HG03025 (cell line): Measurements from ENCODE around the gene CROCC2.

Experiments
- ATAC-seq: cut with Tn5 transposase; IDR thresholded peaks from one replicate; pipeline ENCODE4 v1.9.1; 2021; ENCODE audit warnings: mild to moderate bottlenecking, moderate library complexity; ENCODE audit not compliant: unreplicated experiment, low FRiP score

Gene CROCC2

DNA sequence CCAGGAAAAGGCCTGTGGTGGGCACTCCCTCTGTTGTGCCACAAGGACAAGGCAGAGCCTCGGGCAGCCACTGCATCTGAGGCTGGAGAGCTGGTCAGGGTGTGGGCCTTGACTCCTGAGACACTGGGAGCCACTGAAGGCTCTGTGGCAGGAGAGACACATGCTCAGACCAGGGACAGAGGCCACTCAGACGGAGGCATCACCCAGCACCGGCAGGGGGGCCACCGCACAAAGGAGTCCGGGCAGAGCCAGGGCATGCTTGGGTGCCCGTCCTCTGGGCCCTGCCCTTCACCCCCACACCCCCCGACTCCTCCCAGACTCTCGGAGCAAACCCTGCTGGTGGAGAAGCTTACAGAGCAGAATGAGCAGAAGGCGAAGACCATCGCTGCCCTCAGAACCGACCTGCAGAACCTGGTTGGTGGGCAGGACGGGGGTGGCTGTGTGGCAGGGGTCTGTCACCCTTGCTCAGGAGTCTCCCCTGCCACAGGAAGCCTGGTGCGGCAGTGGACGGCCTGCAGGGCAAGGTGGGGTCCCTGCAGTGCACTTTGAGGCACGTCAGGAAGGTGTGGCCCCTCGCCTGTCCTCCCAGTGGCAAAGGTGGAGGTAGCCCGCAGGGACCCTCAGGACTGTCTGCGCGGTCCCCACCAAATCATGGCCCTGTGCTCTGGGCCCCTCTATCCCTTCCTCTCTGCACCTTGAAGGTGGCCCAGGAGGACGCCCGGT lies 26.0 kb downstream of the CROCC2 start:
- ATAC-seq = no peak

DNA sequence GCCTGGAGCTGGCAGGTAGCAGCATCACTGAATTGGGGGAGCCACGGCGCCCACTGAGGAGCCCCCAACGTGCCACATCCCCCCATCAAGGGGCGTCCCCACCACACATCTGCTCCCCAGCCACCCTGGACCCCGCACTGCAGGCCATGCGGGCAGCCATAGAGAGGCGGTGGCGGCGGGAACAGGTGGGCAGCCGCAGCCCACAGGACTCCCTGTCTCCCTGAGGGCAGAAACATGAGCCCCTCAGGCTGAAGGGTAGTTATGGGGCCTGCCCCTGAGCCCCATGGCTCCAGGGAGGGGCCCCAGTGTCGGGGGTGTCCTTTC lies 26.6 kb downstream of the CROCC2 start:
- no peak for ATAC-seq

DNA sequence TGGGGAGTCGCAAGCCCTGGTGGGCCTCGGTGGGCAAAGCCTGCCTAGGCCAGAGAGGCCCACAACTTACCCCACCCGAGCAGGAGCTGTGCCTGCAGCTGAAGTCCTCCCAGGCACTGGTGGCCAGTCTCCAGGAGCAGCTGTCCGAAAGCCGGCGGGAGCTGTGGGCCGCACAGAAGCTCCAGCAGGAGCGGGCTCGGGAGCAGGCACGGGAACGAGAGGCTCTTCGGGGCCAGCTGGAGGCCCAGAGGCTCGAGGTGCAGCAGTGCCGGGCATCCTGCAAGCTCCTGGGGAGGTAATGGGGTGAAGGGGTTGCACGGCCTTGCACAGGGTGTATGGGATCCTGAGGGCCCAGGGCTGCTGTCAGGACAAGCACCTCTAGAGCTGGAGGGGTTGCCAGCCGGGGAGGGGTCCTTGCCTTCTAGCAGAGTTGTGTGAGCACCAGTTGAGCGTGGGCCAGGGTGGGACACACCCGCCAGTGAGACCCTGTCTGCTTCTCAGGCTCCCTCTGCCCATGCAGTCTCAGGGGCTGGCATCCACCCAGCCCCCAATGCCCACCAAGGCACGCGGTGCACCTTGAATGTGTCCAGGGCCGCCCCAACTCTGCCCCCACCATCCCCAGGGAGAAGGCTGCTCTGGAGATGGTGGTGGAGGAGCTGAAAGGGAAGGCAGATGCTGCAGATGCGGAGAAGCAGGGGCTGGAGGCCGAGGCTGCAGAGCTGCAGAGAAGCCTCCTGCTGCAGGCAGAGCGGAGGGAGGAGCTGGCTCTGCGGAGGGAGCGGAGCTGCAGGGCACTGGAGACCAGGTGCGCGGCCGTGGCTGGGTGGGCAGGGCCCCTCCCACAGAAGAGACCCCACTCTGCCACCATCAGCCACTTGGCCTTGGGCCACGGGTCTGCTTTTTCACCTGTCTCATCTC lies 27.2 kb downstream of the CROCC2 start:
- no peak for ATAC-seq

DNA sequence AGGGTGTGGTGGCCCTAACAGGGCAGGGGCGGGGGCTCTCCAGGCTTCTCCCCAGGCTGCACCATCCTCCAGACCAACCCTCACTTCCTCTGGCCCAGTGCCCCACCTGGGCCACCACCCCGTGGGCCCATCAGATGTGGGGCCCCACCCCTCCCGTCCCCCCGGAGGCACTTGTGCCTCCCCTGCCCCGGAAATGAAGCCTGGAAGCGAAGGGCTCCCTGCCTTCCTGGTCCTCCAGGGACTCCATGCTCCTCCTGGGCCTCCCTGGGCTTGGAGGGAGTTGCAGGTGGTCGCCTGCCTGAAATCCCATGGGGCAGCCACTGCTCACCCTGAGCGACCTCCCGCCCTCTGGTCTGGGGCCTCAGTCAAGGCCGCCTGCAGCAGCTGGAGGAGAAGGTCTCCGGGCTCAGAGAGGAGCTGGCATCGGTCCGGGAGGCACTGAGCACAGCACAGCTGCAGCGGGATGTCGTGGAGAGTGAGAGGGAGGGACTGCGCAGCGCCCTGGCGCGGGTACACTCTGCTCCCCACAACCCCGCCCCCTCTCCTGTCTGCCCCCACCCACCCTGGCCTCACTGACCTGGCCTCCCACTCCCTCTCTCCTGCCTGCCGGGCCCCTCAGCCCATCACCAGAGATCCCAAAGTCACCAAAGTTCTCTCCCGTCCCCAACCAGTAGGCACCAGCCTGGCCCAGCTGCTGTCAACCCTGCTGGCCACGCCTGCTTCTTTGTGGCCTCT lies 28.0 kb downstream of the CROCC2 start:
- no peak for ATAC-seq

DNA sequence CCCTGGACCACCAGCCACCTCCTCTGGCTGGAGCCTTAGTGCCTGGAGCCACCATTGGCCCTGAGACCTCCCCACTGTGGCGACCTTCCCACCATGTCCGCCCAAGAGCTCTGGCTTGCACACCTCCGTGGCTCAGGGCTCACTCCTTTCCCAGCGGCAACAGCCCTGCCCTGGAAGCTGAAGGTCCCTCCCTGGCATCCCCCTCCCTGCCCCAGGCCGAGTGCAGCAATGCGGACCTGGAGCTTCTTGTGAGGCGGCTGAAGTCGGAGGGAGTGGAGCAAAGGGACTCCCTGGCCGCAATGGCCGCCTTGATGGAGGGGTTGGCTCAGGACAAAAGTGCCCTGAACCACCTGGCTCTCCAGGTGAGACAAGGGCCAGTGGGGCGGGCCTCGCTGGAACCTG lies 28.6 kb downstream of the CROCC2 start:
- no peak for ATAC-seq

DNA sequence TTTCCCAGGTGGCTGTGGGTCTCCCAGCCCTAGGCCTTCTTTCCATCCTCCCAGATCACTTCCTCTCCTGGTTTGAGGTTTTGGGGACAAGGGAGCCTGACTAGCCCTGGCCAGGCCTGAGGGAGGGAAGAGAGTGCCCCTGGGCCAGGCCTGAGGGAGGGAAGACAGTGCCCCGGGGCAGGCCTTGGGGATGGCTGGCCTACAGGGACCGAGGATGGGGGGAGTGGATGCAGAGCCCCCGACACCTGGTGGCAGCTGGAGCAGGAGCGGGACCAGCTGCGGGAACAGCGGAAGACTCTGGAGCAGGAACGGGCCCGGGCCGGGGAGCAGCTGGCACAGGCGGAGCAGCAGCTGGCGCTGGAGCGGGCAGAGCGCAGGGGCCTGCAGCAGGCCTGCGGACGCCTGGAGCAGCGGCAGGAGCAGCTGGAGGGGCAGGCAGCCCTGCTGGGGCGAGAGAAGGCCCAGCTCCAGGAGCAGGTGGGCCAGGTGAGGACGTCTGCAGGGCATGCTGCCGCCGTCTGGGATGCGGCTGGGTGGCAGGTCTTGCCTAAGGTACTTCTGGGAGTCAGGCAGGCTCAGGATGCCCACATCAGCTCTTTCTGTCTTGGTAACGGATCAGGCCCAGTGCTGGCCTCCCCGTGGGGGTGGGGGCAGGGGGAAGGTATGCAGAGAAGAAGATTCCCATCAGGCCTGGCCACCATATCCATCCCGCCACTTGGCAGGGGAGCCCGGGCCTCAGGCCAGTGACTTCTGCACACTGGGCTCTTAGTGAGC lies 29.2 kb downstream of the CROCC2 start:
- no peak for ATAC-seq

DNA sequence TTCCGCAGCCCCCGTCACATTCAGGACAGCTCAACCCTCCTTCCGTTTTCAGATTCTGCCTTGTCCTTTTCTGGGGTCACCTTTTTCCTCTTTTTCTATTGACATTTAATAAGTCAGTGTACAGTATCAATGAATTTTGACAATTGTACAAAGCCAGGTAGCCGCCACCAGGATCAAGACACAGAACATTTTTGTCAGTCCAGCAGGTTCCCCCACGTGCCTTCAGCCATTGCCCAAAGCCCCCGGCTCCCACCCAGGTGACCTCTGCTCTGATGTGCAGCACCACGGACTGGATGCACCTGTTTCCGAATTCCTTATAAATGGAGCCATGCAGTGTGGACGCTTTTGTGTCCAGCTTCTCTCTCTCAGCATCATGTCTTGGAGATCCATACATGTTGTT lies 30.0 kb downstream of the CROCC2 start:
- no peak for ATAC-seq

DNA sequence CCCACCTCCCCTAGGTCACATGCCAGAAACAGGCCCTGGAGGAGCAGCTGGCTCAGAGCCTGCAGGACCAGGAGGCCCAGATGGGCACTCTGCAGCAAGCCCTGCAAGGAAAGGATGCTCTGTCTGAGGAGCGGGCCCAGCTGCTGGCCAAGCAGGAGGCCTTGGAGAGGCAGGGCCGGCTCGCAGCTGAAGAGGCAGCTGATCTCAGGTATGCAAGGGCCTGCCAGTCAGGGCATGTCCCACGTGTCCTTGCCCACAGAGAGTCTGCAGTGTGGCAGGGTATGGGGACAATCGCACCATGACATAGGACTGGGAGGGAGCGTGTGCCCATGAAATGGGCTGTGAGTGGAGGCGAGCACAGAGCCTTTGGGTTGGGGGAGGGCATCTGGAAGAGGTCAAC lies 39.9 kb downstream of the CROCC2 start:
- no peak for ATAC-seq

DNA sequence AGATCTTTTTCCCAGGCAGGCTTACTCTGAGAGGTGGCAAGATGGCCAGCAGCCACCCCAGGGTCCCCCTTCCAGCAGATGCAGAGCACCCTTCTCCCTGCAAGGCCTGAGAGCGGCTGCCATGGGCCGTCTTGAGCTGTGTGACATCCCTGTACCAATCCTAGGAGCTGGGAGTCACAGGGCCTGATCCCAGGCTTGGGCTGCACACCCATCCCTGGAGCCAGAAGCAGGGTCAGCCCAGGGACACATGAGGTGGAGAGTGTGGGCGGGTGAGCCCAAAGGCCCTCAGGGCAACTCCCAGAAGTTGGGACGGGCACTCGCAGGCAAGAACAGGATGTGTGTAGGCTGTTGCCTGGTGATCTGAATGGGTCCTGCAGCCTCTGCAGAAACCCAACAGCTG lies 40.5 kb downstream of the CROCC2 start:
- no peak for ATAC-seq

DNA sequence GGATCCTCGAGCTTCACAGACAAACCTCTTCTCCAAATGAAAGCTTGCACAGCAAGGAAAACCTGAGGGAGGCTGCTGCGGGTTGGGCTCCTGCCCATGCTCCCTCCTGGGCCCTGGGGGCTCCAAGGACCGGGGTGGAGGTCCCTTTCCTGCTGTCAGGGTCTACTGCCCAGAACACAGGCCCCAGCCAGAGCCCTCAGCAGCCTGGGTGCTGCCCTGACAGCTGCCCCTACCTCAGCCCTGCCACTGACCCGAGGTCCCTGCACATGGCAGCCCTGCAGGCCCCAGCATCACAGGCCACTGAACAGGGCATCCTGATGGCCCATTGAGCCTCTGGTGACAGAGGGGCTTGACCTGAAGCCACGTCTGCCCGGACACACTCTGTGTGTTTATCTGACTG lies 41.0 kb downstream of the CROCC2 start:
- ATAC-seq = no peak

DNA sequence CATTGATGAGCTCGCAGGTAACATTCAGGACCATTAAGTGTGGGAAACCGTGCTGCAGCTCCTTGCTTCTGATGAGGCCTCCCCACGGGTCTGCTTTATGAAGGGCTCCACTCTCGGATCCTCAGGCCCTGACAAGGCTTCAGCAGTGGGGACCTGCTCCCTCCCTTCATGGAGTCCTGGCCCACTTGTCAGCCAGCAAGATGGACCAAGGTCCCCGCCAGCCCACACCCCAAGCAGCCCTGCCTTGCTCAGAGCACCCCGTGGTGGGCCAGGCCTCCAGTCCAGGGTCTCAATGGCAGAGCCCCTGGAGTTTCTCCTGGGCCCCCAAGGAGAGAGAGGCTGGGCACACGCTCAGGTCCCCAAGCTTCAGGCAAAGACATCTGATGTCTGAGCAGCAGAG lies 41.5 kb downstream of the CROCC2 start:
- ATAC-seq = no peak

DNA sequence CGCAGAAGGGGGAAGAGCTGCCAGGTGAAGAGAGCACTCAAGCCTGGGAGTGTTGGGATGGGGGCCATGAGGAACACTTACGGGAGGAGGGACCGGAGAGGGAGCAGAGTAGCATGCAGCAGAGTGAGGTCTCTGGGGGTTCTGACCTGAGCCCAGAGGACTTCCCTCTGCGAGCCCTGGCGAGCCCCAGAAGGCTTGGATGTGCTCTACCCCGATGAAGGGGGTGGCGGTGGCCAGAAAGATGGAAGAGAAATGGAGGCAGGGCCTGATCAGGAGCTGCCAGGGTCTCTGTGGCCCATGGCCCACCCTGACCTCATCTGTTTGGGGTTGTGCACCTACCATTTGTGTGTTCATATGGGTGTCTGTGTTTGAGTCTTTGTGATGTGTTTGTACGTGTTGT lies 42.0 kb downstream of the CROCC2 start:
- ATAC-seq = no peak

DNA sequence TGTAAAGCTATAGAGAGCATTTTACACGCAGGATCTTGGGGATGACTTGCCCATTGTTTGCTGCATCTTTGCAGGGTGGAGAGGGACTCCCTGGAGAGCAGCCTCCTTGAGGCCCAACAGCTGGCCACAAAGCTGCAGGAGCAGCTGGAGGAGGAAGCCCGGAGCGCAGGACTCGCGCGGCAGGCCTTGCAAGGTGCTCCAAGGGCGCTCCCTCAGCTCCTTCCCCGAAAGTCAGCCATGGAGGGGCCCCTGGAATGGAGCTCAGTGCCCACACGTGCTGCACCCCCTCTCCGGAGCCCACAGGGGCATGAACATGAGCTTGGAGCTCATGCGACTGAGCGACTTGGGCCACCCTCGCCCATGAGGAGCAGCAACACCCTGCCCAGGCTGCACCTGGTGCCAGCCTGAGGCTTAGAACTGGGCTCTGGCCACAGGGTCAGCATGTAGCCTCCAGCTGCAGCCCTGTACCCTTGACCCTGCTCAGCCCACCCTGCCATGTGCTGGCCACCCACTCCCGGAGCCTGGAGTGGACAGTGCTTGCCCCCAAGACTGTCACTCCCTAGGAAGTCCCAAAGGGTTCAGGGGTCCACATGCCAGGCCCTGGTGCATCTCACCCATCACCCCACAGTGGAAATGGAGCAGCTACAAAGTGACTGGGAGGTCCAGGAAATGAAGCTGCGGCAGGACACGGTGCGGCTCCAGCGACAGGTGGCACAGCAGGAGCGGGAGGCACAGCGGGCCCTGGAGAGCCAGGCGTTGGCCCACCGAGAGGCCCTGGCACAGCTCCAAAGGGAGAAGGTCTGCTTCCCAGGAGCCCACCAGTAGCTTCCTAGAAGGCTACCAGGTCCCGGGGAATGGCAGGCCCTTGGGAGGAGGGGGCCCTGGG lies 43.0 kb downstream of the CROCC2 start:
- ATAC-seq = no peak

DNA sequence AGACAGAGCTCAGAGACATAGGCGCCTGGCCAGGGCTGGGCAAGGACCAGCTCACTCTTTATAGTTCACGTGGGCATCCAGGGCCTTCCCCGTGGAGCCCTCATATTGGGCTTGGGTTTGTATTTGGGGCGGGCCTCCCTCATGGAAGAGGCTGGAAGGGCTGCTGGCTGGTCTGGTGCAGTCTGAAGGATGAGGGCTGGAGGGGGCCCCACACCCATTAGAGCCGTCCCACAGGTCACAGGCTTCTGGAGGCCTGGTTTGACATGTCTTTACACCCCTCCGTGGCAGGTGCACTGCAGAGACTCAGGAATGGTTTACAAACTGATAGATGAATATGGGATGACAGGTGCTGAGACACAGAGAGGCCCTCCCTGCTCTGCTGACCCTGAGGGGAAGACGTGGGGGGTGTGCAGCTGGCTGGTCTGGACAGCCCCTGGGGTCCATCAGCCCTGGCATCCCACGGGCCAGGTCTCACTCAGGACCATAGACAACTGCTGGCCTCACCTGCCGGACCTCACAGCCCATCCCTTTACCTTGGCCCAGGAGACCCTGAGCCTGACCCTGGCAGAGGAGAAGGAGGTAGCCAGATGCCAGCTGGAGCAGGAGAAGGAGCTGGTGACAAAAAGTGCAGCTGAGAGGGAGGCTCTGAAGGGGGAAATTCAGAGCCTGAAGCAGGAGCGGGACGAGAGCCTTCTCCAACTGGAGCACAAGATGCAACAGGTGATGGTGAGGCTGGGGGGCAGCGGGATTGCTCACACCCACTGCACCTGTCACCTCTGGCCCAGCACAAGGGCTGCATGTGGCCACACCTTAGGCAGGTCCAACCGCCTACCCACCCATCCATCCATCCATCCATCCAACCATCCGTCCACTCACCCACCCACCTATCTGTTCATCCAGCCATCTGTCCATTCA lies 43.9 kb downstream of the CROCC2 start:
- ATAC-seq = no peak

DNA sequence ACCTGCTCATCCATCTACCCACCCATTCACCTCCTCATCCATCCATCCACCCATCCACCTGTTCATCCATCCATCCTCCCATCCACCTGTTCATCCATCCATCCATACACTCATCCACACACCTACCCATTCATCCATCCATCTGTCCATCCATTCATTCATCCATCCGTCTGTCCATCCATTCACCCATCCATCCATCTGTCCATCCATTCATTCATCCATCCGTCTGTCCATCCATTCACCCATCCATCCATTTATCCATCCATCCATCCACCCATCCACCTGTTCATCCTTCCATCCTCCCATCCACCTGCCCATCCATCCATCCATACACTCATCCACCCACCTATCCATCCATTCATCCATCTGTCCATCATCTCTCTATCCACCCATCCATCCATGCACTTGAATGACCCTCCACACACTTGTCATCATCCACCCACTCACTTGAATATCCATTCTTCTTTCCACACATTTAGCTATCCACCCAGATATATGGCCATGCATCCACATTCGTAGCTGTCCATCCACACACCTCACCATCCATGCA lies 45.0 kb downstream of the CROCC2 start:
- no peak for ATAC-seq

DNA sequence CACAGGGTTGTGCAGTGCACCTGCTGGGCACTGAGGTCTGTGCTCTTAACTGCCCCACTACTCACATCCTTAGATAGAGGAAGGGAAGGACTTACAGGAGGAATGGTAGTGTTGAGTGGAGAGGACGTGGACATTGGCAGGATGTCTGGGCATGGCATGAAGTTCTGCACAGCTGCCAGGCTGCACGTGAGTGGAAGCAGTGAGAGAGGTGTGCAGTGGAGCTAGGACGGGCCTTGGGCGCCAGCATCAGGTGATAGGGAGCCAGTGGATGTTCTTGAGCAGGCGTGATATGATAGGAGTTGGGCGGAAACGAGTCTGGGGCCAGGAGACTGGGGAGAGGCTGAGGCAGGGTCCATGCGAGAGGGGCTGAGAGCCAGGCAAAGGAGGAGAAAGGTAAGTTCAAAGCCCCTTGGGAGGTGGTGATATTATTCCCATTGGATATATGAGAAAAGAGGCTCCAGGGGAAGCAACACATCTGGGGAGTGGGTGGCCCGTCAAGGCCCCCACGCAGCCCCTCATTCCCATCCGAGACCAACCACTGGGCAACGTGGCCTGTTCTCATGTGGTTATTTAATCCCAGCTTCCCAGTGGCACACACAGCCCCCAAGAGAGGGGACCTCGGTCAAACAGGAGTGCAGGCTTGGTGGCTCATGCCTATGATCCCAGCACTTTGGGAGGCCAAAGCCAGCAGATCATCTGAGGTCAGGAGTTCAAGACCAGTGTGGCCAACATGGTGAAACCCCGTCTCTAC lies 46.5 kb downstream of the CROCC2 start:
- ATAC-seq = no peak
